Subcutaneous adipose tissue (tissue), 4 donors: Measurements from ENCODE around the gene CPNE9. TPM values are rescaled to one million over a fixed set of nuclear protein-coding genes. Genes with fewer than 3 reads are reported as not detected.

Source experiments
- total RNA-seq, 4 donors: library from RNA; depleted of rRNA; stranded (reverse); fragments of >200 nt; gene quantifications; one replicate each; pipeline ENCODE4 v1.1.0, GENCODE V29; 2016
- TF ChIP-seq, protein P1 (sequence below): fragments of 450-650 bp; IDR thresholded peaks from one replicate; pipeline ENCODE4 v1.5.1; 2016; ENCODE audit warnings: low read depth, mild to moderate bottlenecking, control low read depth, antibody characterized with exemption, moderate library complexity

CPNE9 gene
- total RNA-seq, 4 donors from 2014 or later: 2.0 TPM; not detected in 3

DNA sequence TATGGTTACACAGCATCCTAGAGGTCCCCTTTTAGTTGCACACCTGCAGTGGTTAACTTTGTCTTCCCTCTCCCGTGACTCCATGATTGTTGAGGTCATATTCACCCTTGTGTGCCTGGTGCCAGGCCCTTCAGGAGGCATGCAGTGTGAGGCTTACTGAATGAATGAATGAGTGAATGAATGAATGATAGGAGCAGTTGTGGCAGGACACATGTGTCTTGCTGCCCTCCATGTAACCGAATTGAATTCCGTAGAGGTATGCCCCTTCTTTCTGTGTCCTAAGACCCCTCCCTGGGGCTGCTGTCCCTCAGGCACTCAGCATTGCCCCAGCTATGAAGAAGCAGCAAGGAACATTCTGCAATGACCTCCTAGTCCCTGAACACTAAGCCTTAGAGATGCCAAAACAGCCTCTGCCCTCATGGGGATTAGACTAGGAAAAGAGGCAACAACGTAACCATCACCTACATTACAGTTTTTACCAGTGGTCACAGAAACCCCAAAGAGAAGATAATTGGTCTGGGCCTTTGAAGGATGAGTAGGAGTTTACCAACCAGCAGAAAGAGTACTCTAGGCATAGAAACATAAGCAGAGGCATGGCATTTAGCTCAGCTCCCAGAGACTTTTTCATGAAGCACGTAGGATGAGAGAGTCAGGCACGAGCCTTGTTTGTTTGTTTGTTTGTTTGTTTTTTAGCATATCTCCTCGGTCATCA lies 22.5 kb upstream of the CPNE9 start:
- TF ChIP-seq, protein P1, sequence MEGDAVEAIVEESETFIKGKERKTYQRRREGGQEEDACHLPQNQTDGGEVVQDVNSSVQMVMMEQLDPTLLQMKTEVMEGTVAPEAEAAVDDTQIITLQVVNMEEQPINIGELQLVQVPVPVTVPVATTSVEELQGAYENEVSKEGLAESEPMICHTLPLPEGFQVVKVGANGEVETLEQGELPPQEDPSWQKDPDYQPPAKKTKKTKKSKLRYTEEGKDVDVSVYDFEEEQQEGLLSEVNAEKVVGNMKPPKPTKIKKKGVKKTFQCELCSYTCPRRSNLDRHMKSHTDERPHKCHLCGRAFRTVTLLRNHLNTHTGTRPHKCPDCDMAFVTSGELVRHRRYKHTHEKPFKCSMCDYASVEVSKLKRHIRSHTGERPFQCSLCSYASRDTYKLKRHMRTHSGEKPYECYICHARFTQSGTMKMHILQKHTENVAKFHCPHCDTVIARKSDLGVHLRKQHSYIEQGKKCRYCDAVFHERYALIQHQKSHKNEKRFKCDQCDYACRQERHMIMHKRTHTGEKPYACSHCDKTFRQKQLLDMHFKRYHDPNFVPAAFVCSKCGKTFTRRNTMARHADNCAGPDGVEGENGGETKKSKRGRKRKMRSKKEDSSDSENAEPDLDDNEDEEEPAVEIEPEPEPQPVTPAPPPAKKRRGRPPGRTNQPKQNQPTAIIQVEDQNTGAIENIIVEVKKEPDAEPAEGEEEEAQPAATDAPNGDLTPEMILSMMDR: no peak

DNA sequence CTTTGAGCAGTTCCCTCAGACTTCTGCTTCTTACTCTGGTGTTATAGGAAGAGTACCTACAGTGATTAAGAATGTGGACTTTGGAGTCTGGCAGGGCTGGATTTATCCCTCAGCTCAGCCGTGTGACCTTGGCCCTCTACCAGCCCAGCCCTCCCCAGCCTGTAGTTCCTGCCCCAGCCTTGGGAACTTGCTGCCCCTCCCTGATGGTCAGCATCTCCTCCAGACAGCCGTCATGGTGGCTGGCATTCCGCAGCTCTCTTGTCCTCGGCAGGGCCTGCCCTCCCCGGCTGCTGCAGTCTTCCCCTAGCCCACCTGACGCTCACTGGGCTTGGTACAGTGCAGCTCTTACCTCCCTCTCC lies 21.9 kb upstream of the CPNE9 start:
- TF ChIP-seq, protein P1: no peak

DNA sequence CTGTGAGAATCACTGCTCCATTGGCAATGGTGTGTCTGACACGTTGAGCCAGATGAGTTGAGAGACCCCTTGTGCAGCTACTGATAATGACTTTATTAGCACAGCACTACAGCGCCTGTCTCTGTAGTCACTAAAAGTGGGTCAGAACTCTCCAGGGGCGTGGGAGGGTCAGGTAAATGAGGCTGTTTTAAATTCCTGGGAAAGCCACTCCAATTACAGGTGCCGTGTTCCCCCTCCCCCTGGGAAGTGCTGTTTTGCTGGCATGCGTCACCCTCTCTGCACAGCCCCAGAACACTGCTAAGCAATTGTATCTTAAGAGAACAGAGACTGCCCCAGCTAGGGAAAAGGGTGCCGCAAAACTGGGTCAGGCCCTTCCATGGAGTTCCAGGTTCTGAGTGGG lies 21.5 kb upstream of the CPNE9 start:
- TF ChIP-seq, protein P1: no peak

DNA sequence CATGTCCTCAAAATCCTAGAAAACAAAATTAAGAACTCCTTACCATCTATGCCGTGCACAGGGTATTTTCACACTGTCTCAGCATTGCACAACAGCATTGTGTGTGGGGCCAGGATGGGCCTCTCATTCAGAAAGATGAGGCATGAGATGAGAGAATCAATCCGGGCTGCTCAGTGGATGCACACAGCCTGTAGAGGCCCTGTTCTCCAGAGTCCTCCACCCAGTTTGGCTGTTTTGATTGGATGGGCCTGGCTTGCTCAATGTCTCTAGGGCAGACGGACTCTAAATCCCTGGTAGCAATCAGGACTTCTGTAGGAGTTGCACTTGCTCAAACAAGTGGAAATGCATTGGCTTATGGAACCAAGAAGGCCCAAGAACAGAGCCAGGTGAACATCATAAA lies 20.2 kb upstream of the CPNE9 start:
- TF ChIP-seq, protein P1: no peak

DNA sequence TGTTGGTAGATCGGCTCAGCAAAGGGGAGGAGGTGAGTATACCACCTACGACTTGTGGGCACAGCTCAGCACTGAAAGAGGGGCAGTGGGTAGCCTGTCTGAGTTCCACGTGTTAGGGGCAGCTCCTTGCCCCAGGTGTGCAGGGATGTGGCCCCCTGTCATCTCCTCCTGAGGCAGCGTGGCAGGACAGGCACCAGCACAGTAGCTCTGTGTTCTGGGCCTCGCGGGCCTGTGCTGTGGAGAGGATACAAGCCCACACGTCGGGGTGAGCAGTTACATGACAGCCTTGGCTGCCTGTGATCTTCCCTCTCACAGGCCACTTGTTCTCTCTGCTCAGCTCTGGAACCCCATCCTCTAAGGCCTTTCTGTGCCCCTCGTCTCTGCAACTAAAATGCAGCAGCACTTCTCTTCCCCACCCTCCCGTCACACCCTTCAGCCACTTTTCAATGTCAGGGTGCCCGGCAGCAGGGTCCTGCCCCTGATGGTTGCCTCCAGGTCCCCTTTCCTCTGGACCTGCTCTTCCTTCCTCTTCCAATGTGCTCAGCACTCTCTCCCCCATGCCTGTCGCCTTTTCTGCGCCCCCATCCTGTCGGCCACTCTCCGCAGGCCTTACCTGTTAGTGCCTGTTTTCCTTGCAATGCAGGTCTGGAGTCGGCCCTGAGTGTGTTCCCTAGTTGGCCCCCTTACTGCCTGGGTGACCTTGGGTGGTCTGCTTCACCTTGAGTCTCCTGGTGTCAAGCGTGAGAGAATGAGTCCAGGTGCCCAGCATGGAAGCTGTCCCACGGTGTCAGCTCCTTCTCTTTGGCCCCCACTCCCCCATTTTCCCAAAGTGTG lies 18.2 kb upstream of the CPNE9 start:
- TF ChIP-seq, protein P1: no peak

DNA sequence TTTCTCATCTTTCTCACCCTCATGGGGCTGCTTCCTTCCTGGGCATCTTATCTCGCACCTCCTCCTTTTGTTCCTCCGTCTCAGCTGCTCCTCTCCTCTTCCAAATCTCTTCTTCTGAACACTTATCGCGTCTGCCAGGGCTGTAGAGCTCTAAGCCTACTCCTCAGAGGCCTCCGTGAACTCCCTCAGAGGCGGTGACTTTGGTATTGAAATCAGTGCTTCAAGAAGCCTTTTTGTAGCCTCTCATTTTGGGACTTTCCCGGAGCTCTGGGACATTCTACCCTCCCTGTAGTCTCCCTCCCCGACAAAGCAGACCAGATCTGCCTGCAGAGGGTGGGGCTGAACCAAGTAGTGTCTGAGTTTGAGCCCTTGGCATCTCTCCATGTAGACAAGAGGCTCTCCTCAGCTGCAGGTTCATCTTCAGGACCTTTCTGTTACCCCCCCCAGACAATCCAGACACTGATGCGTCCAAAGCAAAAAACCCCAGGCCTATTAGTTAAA lies 17.5 kb upstream of the CPNE9 start:
- TF ChIP-seq, protein P1: no peak

DNA sequence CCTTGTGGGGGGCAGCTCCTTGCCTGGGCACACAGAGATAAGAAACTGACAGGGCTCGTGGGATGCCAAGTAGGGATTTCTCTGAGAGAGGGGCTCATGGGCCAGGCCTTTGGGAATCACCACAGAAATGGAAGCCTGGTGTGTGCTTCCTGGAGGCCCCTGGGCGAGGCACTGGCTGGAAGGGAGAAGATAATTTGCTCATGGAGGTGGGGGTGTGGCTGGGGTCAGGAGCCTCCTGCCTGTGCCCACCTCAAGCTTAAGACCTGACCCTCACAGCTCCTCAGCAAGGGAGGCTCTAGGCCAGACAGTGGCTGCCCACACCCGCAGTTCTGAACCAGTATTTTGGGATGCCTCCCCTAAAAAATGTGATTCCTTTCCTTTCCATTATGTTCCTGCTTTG lies 16.9 kb upstream of the CPNE9 start:
- TF ChIP-seq, protein P1: no peak
